ENCODE measurements around the gene PC. TPM values are rescaled to one million over a fixed set of nuclear protein-coding genes. Genes with fewer than 3 reads are reported as not detected.

Gene PC
- total and polyA plus RNA-seq, 8 donors, result 7.9 to 27.4 (median 11.4) TPM

DNA sequence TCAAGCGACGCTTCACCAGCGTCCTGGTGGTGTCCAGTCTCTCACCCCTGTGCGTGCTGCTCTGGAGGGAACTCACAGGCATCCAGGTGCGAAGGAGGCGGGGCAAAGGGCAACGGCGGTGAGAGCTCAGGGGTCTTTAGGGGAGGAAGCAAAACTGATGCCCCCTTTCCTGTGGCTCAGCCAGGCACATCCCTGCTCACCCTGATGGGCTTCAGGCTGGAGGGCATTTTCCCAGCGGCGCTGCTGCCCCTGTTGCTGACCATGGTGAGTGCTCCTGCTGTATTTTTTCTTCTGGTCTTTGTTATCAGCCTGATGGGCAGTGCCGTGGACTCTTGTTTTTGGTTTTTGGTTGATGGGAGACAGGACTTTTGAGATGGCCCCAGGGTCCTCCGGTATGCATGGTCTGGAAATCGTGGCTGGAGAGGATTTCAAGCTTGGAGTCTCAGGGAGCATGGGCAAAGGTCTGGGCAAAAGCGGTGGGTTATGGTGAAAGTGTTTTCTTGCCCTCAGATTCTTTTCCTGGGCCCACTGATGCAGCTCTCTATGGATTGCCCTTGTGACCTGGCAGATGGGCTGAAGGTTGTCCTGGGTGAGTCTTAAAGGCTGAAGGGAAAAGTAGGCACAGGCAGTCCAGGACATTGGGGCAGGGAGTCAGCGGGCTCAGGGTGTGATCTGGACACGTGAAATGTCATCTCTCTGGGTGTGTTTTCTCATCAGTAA is 114.2 kb downstream of the PC start:
- Histone ChIP-seq H3K9me3 (no peaks in the 10 kb centered on the region), H3K27ac (peak overlapping the region; percentile 97 to 98), H3K4me1 (peaks cover 16 to 43% of the 10 kb centered on the region in 2 donors), H3K27me3 (no peaks in the 10 kb centered on the region), H3K36me3 (peaks cover 0 to 47% of the 10 kb centered on the region in 2 donors), H3K4me3 (peak overlapping the region; percentile 83 to 97)
- intact Hi-C loops (cut with DNase I), result no loop called here
- DNase-seq (no peak), ATAC-seq (no peak)
- TF ChIP-seq, protein P1, sequence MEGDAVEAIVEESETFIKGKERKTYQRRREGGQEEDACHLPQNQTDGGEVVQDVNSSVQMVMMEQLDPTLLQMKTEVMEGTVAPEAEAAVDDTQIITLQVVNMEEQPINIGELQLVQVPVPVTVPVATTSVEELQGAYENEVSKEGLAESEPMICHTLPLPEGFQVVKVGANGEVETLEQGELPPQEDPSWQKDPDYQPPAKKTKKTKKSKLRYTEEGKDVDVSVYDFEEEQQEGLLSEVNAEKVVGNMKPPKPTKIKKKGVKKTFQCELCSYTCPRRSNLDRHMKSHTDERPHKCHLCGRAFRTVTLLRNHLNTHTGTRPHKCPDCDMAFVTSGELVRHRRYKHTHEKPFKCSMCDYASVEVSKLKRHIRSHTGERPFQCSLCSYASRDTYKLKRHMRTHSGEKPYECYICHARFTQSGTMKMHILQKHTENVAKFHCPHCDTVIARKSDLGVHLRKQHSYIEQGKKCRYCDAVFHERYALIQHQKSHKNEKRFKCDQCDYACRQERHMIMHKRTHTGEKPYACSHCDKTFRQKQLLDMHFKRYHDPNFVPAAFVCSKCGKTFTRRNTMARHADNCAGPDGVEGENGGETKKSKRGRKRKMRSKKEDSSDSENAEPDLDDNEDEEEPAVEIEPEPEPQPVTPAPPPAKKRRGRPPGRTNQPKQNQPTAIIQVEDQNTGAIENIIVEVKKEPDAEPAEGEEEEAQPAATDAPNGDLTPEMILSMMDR (IDR thresholded peaks at IDR 0.05), result no peak

DNA sequence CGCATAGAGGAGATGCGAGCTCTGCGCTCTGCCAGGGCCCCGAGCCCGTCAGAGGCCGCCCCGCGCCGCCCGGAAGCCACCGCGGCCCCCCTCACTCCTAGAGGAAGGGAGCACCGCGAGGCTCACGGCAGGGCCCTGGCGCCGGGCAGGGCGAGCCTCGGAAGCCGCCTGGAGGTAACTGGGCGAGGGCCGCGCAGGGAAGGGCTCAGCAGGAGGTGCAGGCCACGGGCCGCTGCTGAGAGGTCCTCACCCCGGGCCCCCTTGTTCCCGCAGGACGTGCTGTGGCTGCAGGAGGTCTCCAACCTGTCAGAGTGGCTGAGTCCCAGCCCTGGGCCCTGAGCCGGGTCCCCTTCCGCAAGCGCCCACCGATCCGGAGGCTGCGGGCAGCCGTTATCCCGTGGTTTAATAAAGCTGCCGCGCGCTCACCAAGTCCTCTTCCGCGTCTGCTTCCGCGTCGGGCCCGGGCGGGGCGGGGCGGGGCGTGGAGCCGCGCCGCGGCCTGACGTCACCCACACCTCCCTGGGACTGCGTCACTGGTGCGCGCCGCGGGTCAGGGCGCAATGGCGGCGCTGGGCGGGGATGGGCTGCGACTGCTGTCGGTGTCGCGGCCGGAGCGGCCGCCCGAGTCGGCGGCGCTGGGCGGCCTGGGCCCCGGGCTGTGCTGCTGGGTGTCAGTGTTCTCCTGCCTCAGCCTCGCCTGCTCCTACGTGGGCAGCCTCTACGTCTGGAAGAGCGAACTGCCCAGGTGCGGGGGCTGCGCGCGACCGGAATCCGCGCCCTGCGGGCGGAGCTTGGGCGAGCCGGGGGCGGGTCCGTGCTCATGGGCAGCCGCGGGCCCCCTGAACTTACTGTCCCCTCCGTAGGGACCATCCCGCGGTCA is 115.0 kb downstream of the PC start, which contains the start of gene RCE1:
Gene RCE1, plus strand, starts transcription at position 546 of the 880 bp plus-strand sequence. Its CDS starts 15 bp downstream, at position 561.
- Histone ChIP-seq H3K27me3 (no peaks in the 10 kb centered on the region), H3K4me3 (peak within 1 kb of the TSS; percentile 83 to 97), H3K9me3 (no peaks in the 10 kb centered on the region), H3K27ac (peak within 1 kb of the TSS; percentile 97 to 98), H3K4me1 (peaks cover 16 to 43% of the 10 kb centered on the region in 2 donors), H3K36me3 (peaks cover 0 to 39% of the 10 kb centered on the region in 2 donors)
- TF ChIP-seq, protein P1 (IDR thresholded peaks at IDR 0.05), result no peak
- peak; percentile 97 for ATAC-seq
- DNase-seq, result peak; percentile 89 to 97 (median 92)
- intact Hi-C loops (cut with DNase I), result no loop called here

DNA sequence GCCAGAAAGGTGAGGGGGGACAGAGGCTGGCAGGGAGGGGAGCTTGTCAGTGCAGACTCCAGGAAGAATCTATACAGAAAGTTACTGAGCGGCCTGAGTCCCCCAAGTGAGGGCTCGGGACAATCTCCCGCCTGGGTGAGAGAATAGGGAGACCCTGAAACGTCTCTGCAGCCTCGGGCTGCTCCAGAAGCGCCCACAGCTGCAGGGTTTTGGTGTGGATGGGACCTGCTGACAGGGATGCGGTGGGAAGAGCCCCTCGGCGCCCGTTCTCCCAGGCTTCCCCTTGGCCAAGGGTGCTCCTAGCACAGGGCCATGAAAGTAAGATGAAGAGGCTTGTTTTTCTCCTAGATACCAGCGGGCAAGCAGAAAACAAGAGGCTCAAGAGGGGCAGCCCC is 115.7 kb downstream of the PC start:
- peaks cover 16 to 43% of the 10 kb centered on the region in 2 donors for H3K4me1 ChIP-seq
- peaks cover 0 to 33% of the 10 kb centered on the region in 2 donors for H3K36me3 ChIP-seq
- TF ChIP-seq, protein P1 (IDR thresholded peaks at IDR 0.05), result no peak
- intact Hi-C loops (cut with DNase I), result no loop called here
- H3K27ac ChIP-seq, result peak overlapping the region; percentile 97 to 98
- no peaks in the 10 kb centered on the region for H3K9me3 ChIP-seq
- ATAC-seq (peak; percentile 8), DNase-seq (no peak)
- no peaks in the 10 kb centered on the region for H3K27me3 ChIP-seq
- H3K4me3 ChIP-seq, result peak overlapping the region; percentile 83 to 97

DNA sequence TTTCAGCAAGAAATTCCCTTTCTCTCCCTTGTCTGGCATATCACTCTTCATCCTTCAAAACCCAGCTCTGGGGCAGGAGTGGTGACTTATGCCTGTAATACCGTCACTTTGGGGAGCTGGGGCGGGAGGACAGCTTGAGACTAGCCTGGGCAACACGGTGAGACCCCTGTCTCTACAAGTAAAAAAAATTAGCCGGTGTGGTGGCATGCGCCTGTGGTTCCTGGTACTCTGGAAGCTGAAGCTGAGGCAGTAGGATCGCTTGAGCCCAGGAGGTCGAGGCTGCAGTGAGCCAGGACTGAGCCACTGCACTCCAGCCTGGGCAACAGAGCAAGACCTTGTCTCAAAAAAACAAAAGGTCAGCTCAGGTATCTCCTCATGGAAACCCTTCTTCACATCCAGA is 116.3 kb downstream of the PC start:
- Histone ChIP-seq H3K27me3 (no peaks in the 10 kb centered on the region), H3K27ac (peak overlapping the region in 1 of 2 donors; percentile 98), H3K36me3 (peaks cover 0 to 27% of the 10 kb centered on the region in 2 donors), H3K4me1 (peaks cover 16 to 43% of the 10 kb centered on the region in 2 donors), H3K9me3 (no peaks in the 10 kb centered on the region), H3K4me3 (peak overlapping the region in 1 of 2 donors; percentile 97)
- DNase-seq (no peak), ATAC-seq (no peak)
- intact Hi-C loops (cut with DNase I), result no loop called here
- TF ChIP-seq, protein P1 (IDR thresholded peaks at IDR 0.05), result no peak
